NCI-H2029 treated with DMSO at 0.1 percent for 48 hours (cell line): ENCODE data around the gene ULBP2.
"Not testable (repeated sequence)": the region's sequence is repeated elsewhere in the genome, so short reads cannot be mapped to it uniquely, and the experiment has no call there.

Source experiments
- DNase-seq: peaks from one replicate; lab custom pipeline; 2025; lab: John Stamatoyannopoulos, UW

ULBP2 gene

GRCh38 chr6:149969635-149970034 is 27.8 kb downstream of the ULBP2 start:
- no peak for DNase-seq

GRCh38 chr6:149974394-149974793 is 32.6 kb downstream of the ULBP2 start:
- not testable (repeated sequence) for DNase-seq

GRCh38 chr6:149974825-149975224 is 33.0 kb downstream of the ULBP2 start:
- DNase-seq, result no peak

GRCh38 chr6:149975400-149975799 is 33.6 kb downstream of the ULBP2 start:
- no peak for DNase-seq

GRCh38 chr6:149977221-149977620 is 35.4 kb downstream of the ULBP2 start:
- no peak for DNase-seq

- DNase-seq, result no peak
Measured at GRCh38 chr6:149978610-149979009, 36.8 kb downstream of the ULBP2 start.

- no peak for DNase-seq
Measured at GRCh38 chr6:149979293-149979692, 37.5 kb downstream of the ULBP2 start.

- no peak for DNase-seq
Measured at GRCh38 chr6:149983145-149983544, 41.3 kb downstream of the ULBP2 start.

GRCh38 chr6:149984773-149985172 is 43.0 kb downstream of the ULBP2 start:
- DNase-seq, result no peak

GRCh38 chr6:149985481-149985937 is 43.7 kb downstream of the ULBP2 start:
- no peak for DNase-seq

- no peak for DNase-seq
Measured at GRCh38 chr6:149987602-149988107, 45.8 kb downstream of the ULBP2 start.

- DNase-seq, result no peak
Measured at GRCh38 chr6:149988550-149989346, 46.9 kb downstream of the ULBP2 start.

- DNase-seq, result no peak
Measured at GRCh38 chr6:149990212-149990660, 48.4 kb downstream of the ULBP2 start.

GRCh38 chr6:149990661-149991471 is 49.1 kb downstream of the ULBP2 start:
- DNase-seq, result no peak

GRCh38 chr6:149991472-149991795 is 49.6 kb downstream of the ULBP2 start:
- DNase-seq, result not testable (repeated sequence)

GRCh38 chr6:149991838-149992237 is 50.0 kb downstream of the ULBP2 start:
- no peak for DNase-seq

- no peak for DNase-seq
Measured at GRCh38 chr6:149995235-149995750, 53.5 kb downstream of the ULBP2 start.

GRCh38 chr6:149995971-149996370 is 54.2 kb downstream of the ULBP2 start:
- DNase-seq, result no peak
